Effector memory CD8-positive, alpha-beta T cell (primary cell): Measurements from ENCODE around the gene ZNF367.

ENCODE experiments used
- ATAC-seq: fragments of 150-1000 bp; cut with Tn5 transposase; replicated peaks from 2 replicates; pipeline ENCODE4 v1.10.0; 2021; ENCODE audit warnings: mild to moderate bottlenecking, moderate library complexity
- DNase-seq, 3 experiments: peaks; one replicate each; pipeline ENCODE4 v3.0.0; 2021
- H3K27ac Mint-ChIP-seq, 2 donors: one replicate each; pipeline ENCODE4 v1.8.0; 2022; ENCODE audit warnings: mild to moderate bottlenecking in 2 of 2, mixed read lengths in 2 of 2, moderate library complexity in 2 of 2
- H3K27me3 Mint-ChIP-seq, 2 donors: one replicate each; pipeline ENCODE4 v1.8.0; 2022; ENCODE audit warnings: mixed read lengths in 2 of 2
- H3K36me3 Mint-ChIP-seq: one replicate; pipeline ENCODE4 v1.8.0; 2022; ENCODE audit warnings: mild to moderate bottlenecking, moderate library complexity, mixed read lengths; ENCODE audit not compliant: insufficient read depth
- H3K4me1 Mint-ChIP-seq, 2 donors: one replicate each; pipeline ENCODE4 v1.8.0; 2022; ENCODE audit warnings: low read depth in 2 of 2, mixed read lengths in 2 of 2
- H3K4me3 Mint-ChIP-seq, 2 donors: one replicate each; pipeline ENCODE4 v1.8.0; 2022; ENCODE audit warnings: mild to moderate bottlenecking in 2 of 2, mixed read lengths in 2 of 2, moderate library complexity in 2 of 2
- H3K9me3 Mint-ChIP-seq, 2 donors: one replicate each; pipeline ENCODE4 v1.8.0; 2022; ENCODE audit warnings: mixed read lengths in 2 of 2
- total RNA-seq, 9 experiments: gene quantifications; one replicate each; lab custom pipeline; 2026; lab: John Stamatoyannopoulos, UW

Gene ZNF367
- total RNA-seq = 4.0 to 22.5 (median 11.7) reads per million in 9 experiments

DNA sequence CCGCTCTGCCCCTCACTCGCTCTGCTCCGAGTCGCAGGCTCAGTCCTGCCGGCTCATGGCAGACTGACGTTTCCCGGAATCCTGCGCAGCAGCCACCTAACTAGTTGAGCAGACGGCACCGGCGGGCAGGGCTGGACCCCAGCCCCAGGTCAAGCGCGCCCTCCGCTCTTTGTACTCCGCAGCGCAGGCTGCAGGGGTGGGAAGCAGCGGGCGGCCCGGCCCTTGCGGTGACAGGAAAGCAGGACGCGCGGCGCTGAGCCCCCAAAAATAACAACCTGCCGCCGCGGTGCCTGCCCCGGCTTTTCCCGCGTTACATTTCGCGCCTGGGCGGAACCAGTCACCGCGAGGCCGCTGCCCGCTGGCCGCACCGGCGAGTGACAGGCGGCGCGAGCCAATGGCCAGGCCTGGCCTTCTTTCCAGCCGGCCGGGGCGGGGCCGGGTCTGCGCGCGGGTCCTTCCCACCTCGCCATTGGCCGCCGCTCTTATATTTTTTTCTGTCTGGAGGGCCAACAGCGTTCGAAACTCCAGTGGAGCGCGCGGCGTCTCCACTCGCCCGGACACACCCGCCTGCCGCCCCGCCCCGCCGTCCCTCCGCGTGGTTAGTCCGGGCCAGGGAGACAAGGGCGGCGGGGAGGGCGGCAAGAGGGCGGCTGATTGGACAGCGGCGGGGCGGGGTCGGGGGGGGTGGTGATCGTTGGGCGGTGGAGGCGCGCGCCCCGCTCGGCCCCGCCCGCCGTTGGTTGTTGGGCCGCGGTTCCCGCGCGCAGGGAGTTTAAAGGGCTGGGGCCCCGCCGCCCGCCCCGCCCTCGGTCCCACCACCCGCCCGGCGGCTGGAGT is at the start of gene ZNF367:
Gene ZNF367, minus strand, starts transcription at position 288 of the 837 bp plus-strand sequence. CDS start 338 bp downstream, outside the sequence.
- Mint-ChIP-seq H3K36me3 (peaks cover 23% of the 10 kb centered on the region), H3K4me1 (peaks cover 28 to 41% of the 10 kb centered on the region in 2 donors), H3K4me3 (peak within 1 kb of the TSS; percentile 84 to 92), H3K27me3 (no peaks in the 10 kb centered on the region), H3K27ac (peak within 1 kb of the TSS; percentile 91 to 95), H3K9me3 (no peaks in the 10 kb centered on the region)
- peak; percentile 74 to 88 (median 85) for DNase-seq
- peak; percentile 69 for ATAC-seq

DNA sequence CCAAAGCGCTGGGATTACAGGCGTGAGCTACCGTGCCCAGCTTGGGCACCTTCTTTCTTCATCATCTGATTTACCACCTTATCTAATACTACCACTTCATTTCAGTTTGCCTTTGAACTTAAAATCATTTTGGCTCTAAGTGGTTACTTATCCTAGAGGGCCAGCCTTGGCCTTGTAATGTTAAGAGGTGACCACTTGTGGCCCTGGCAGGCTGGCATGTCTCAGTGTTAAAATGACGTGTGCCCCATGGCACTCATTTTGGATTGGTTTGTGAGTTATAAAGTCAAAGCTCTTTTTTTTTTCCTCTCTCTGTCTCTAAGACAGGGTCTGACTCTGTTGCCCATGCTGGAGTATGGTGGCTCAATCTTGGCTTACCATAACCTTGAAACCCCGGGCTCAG is 49.6 kb upstream of the ZNF367 start:
- Mint-ChIP-seq H3K4me1 (no peaks in the 10 kb centered on the region), H3K27ac (peak overlapping the region; percentile 44 to 62), H3K9me3 (no peaks in the 10 kb centered on the region), H3K4me3 (no peak overlapping the region), H3K36me3 (peaks cover 54% of the 10 kb centered on the region), H3K27me3 (no peaks in the 10 kb centered on the region)
- ATAC-seq (no peak), DNase-seq (no peak)

DNA sequence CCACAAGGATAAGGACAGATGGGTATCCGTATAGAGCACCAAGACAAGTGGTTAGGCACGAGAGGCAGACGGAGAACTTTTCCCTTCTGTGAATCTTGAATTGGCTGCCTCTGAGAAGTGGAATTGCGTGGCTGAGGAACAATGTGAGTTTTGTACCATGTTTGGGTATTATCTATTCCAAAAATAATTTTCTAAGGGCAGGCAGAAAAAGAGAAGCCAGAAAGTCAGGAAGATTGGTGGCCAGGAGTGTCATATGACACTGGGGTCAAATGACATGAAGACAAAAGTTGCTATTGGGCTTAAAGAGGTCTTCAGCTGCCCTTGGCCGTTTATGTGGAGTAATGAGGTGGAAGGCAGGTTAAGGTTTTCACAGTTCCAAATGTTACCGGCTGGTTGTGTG is 46.3 kb upstream of the ZNF367 start:
- H3K27ac Mint-ChIP-seq = peak overlapping the region; percentile 15 to 38
- DNase-seq = no peak
- ATAC-seq = no peak
- no peak overlapping the region for H3K4me3 Mint-ChIP-seq
- H3K36me3 Mint-ChIP-seq = peaks cover 42% of the 10 kb centered on the region
- H3K27me3 Mint-ChIP-seq = no peaks in the 10 kb centered on the region
- no peaks in the 10 kb centered on the region for H3K9me3 Mint-ChIP-seq
- no peaks in the 10 kb centered on the region for H3K4me1 Mint-ChIP-seq

DNA sequence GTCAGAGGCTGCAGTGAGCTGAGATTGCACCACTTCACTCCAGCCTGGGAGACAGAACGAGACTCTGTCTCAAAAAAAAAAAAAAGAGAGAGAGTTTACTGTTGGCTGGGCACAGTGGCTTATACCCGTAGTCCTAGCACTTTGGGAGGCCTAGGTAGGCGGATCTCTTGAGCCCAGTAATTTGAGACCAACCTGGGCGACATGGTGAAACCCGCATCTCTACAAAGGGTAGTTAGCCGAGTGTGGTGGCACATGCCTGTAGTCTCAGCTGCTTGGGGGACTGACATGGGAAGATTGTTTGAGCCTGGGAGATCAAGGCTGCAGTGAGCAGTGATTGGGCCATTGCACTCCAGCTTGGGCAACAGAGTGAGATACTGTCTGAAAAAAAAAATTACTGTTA is 44.4 kb upstream of the ZNF367 start:
- Mint-ChIP-seq H3K27ac (no peak overlapping the region), H3K27me3 (no peaks in the 10 kb centered on the region), H3K4me1 (no peaks in the 10 kb centered on the region), H3K36me3 (peaks cover 32% of the 10 kb centered on the region), H3K4me3 (no peak overlapping the region), H3K9me3 (no peaks in the 10 kb centered on the region)
- no peak for ATAC-seq
- DNase-seq = no peak

DNA sequence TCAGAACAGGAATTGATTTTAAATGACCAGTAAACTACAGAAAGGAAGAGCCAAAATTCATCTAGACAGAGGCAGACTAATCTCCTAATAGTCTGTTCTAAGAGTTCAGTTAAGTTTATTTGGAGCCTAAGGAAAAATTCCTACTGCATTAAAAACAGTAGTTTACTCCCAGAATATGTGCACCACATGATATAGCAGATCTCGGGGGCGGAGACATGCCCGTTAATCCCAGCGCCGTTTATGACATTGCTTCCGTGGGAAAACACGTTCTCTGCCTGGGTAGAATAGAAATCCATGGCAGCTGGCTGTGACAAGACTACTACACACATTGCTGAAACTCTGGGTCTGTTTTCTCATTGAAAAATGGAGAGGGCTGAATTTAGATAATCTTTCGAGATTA is 43.2 kb upstream of the ZNF367 start:
- no peak for DNase-seq
- H3K36me3 Mint-ChIP-seq = peaks cover 20% of the 10 kb centered on the region
- no peak for ATAC-seq
- H3K4me1 Mint-ChIP-seq = no peaks in the 10 kb centered on the region
- H3K4me3 Mint-ChIP-seq = no peak overlapping the region
- no peak overlapping the region for H3K27ac Mint-ChIP-seq
- no peaks in the 10 kb centered on the region for H3K27me3 Mint-ChIP-seq
- H3K9me3 Mint-ChIP-seq = no peaks in the 10 kb centered on the region

DNA sequence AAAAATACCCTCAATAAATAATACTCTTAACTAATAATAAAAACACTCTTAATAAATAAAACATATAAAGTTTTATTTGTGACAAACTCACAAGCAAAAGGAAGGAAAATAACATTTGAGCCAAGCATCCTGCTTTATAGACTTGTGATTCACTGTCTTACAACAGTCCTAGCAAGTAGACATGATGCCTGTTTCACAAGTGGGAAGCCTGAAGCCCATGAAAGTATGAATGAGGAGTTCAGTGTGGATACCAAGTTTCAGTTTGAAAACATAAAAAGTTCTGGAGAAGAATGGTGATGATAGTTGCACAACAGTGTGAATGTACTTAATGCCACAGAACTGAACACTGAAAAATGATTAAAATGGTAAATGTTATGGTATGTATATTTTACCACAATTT is 42.7 kb upstream of the ZNF367 start:
- H3K27ac Mint-ChIP-seq = no peak overlapping the region
- no peaks in the 10 kb centered on the region for H3K27me3 Mint-ChIP-seq
- H3K4me3 Mint-ChIP-seq = no peak overlapping the region
- no peaks in the 10 kb centered on the region for H3K4me1 Mint-ChIP-seq
- H3K9me3 Mint-ChIP-seq = no peaks in the 10 kb centered on the region
- DNase-seq = no peak
- H3K36me3 Mint-ChIP-seq = peaks cover 15% of the 10 kb centered on the region
- no peak for ATAC-seq

DNA sequence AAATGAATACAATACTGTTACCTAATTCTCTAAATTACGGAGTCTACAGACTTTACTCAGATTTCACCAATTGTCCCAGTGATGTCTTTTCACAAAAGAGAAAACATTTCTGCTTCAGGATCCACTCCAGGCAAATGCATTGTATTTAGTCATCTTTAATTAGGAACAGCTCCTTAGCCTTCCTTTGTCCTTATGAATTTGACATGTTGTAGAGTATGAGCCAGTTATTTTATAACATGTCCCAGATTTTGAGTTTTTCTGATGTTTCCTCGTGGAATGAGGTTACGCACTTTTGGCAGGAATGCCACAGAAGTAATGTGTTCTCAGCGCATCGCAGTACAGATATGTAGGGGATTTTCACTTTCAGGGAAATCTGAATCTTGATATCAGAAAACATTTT is 42.3 kb upstream of the ZNF367 start:
- Mint-ChIP-seq H3K36me3 (peaks cover 14% of the 10 kb centered on the region), H3K4me1 (no peaks in the 10 kb centered on the region), H3K4me3 (no peak overlapping the region), H3K9me3 (no peaks in the 10 kb centered on the region), H3K27me3 (no peaks in the 10 kb centered on the region), H3K27ac (no peak overlapping the region)
- DNase-seq (no peak), ATAC-seq (no peak)

DNA sequence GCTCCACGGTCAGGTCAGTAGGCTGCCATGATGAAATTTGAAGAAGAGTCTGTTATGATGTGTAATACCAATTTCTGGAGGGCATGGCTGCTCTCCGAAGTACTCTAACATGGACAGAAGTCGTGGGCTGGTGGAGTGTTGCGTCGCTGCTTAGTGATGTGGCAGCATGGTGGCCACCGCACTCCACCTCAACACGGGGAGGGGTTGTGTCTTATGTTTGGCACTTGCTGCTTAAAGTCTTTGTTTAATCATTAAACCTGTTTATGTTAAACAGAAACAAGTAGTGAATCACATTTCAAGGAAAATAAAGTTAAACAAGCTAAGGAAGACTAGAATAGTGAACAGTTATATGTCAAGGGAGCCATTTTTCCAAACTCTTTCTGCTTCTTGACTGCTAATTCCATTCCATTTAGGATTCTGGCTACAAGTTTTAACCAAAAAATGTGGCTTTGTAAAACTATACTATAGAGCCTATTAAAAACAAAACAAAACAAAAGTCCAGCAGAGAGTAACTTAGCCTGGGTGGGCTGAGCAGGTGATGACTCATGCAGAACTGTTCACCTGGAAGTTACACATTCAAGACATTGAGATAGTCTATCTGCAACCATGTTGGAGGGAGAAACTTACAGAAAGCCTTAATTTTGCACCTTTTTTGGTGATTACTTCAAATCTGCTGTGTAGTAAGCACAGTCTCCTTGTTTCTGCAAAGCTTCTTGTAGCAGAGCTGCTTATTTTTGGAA is 41.3 kb upstream of the ZNF367 start:
- Mint-ChIP-seq H3K4me1 (no peaks in the 10 kb centered on the region), H3K9me3 (no peaks in the 10 kb centered on the region), H3K4me3 (no peak overlapping the region), H3K36me3 (peaks cover 11% of the 10 kb centered on the region), H3K27ac (peak overlapping the region; percentile 5 to 13), H3K27me3 (no peaks in the 10 kb centered on the region)
- no peak for DNase-seq
- ATAC-seq = no peak

DNA sequence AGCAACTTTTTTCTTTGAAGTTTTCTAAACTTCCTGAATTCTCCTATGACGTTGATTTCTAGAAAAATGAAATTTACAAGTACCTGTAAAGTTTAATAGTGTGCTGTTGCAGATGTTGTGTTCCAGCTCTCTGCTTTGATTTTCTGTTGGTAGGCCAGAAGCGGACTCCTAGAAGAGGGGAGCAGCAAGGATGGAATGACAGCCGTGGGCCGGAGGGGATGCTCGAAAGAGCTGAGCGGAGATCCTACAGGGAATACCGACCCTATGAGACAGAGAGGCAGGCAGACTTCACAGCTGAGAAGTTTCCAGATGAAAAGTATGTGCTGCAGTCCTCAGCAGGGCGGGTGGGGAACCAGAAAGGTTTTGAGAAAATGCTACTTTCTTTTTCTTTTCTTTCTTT is 40.1 kb upstream of the ZNF367 start:
- no peak for DNase-seq
- H3K36me3 Mint-ChIP-seq = peaks cover 8% of the 10 kb centered on the region
- ATAC-seq = no peak
- peaks cover 2 to 3% of the 10 kb centered on the region in 2 donors for H3K4me1 Mint-ChIP-seq
- H3K27ac Mint-ChIP-seq = no peak overlapping the region
- H3K27me3 Mint-ChIP-seq = no peaks in the 10 kb centered on the region
- no peak overlapping the region for H3K4me3 Mint-ChIP-seq
- H3K9me3 Mint-ChIP-seq = no peaks in the 10 kb centered on the region

DNA sequence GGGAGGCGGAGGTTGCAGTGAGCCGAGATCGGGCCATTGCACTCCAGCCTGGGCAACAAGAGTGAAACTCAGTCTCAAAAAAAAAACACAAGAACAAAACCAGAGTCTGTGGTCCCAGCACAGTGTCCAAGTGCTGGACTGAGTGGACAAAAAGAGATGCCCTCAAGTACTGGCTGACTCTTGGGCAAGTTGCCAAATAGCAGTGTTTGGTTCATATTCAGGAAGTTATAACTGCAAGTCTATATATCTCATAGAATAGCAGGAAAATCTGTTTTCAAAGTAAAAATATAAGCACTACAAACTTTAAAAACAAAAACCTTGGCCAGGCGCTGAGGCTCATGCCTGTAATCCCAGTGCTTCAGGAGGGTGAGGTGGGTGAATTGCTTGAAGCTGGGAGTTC is 39.1 kb upstream of the ZNF367 start:
- H3K27ac Mint-ChIP-seq = no peak overlapping the region
- H3K4me1 Mint-ChIP-seq = peaks cover 4 to 7% of the 10 kb centered on the region in 2 donors
- H3K27me3 Mint-ChIP-seq = no peaks in the 10 kb centered on the region
- no peak overlapping the region for H3K4me3 Mint-ChIP-seq
- no peaks in the 10 kb centered on the region for H3K9me3 Mint-ChIP-seq
- no peak for DNase-seq
- no peak for ATAC-seq
- H3K36me3 Mint-ChIP-seq = peaks cover 8% of the 10 kb centered on the region

DNA sequence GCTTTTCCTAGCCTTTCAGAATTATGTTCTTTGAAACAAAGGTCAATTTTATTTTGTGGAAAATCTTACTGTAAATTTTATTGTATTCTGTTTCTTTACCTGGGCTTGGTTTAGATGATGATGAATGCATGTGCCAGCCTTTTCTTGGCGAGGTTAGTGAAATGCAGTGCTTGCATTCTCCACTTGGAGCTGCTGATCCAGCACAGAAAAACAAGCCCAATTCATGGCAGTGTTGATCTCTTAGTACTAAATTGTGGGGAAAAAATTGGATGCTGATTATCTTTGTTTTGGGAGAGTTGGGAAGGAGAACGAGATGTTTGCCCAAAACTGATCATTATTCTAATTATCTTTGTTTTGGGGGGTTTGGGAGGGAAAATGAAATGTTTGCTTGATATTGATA is 35.5 kb upstream of the ZNF367 start:
- no peaks in the 10 kb centered on the region for H3K9me3 Mint-ChIP-seq
- H3K27me3 Mint-ChIP-seq = no peaks in the 10 kb centered on the region
- no peak overlapping the region for H3K4me3 Mint-ChIP-seq
- peaks cover 8% of the 10 kb centered on the region for H3K36me3 Mint-ChIP-seq
- no peak for ATAC-seq
- DNase-seq = no peak
- H3K27ac Mint-ChIP-seq = peak overlapping the region in 1 of 2 donors; percentile 2
- peaks cover 12 to 14% of the 10 kb centered on the region in 2 donors for H3K4me1 Mint-ChIP-seq

DNA sequence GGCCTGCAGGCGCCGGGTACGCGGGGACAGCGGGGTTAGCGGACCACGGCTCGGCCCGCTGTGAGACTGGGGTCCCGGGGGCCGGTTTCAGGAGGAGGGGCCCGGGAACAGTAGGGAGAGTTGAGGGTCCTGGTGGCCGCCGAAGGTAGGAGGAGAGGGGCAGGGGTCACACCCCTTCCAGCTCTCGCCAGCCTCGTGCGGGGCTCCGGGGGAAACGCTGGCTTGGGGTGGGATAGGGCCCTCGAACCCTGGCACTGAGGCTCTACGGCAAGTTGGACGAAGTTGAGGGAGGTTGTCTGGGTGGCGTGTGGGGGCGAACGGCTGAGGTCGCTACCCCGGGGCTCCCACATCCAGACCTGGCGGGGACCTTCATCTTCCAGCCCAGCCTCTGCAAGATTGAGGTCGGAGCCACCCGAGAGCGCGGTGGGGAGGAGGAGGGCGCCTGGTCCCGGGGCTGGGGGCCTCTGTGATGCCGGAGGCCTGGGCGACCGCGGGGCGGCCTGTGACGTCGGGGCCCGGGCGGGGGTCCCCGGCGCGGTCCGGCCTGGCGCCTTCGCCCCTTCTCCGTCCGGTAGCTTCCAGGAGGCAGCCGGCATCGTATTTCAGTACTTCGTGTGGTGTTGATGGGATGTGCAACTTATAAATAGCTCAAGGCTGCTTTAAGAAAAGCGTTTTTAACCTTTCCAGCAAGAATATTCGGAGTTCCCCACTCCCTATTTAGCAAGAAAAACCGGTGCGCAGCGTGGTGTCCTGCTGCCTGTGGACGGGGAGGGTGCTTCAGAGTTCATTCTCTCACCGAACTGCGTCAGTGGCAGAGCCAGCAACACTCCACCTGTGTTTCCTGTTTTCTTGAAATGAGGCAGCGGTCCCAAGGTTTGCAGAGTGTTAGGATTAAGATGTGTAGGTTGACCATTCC is 32.7 kb upstream of the ZNF367 start:
- Mint-ChIP-seq H3K4me1 (peaks cover 12 to 14% of the 10 kb centered on the region in 2 donors), H3K4me3 (peak overlapping the region; percentile 86 to 92), H3K9me3 (no peaks in the 10 kb centered on the region), H3K27me3 (no peaks in the 10 kb centered on the region), H3K27ac (peak overlapping the region; percentile 87 to 89), H3K36me3 (peaks cover 3% of the 10 kb centered on the region)
- ATAC-seq (peak; percentile 26), DNase-seq (peak; percentile 30 to 36 (median 30))
